ENCODE measurements around the gene NFATC2. TPM values are rescaled to one million over a fixed set of nuclear protein-coding genes. Genes with fewer than 3 reads are reported as not detected.

Gene NFATC2
- polyA plus RNA-seq, 1 donor from 2014 or later = not detected

- no peak for TF ChIP-seq MXI1 (conservative IDR thresholded peaks at IDR 0.05; ENCODE audit: poor library complexity, severe bottlenecking)
- TF ChIP-seq, protein P1, sequence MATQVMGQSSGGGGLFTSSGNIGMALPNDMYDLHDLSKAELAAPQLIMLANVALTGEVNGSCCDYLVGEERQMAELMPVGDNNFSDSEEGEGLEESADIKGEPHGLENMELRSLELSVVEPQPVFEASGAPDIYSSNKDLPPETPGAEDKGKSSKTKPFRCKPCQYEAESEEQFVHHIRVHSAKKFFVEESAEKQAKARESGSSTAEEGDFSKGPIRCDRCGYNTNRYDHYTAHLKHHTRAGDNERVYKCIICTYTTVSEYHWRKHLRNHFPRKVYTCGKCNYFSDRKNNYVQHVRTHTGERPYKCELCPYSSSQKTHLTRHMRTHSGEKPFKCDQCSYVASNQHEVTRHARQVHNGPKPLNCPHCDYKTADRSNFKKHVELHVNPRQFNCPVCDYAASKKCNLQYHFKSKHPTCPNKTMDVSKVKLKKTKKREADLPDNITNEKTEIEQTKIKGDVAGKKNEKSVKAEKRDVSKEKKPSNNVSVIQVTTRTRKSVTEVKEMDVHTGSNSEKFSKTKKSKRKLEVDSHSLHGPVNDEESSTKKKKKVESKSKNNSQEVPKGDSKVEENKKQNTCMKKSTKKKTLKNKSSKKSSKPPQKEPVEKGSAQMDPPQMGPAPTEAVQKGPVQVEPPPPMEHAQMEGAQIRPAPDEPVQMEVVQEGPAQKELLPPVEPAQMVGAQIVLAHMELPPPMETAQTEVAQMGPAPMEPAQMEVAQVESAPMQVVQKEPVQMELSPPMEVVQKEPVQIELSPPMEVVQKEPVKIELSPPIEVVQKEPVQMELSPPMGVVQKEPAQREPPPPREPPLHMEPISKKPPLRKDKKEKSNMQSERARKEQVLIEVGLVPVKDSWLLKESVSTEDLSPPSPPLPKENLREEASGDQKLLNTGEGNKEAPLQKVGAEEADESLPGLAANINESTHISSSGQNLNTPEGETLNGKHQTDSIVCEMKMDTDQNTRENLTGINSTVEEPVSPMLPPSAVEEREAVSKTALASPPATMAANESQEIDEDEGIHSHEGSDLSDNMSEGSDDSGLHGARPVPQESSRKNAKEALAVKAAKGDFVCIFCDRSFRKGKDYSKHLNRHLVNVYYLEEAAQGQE (IDR thresholded peaks at IDR 0.05; ENCODE audit: borderline replicate concordance) = no peak
- TF ChIP-seq, protein P2, sequence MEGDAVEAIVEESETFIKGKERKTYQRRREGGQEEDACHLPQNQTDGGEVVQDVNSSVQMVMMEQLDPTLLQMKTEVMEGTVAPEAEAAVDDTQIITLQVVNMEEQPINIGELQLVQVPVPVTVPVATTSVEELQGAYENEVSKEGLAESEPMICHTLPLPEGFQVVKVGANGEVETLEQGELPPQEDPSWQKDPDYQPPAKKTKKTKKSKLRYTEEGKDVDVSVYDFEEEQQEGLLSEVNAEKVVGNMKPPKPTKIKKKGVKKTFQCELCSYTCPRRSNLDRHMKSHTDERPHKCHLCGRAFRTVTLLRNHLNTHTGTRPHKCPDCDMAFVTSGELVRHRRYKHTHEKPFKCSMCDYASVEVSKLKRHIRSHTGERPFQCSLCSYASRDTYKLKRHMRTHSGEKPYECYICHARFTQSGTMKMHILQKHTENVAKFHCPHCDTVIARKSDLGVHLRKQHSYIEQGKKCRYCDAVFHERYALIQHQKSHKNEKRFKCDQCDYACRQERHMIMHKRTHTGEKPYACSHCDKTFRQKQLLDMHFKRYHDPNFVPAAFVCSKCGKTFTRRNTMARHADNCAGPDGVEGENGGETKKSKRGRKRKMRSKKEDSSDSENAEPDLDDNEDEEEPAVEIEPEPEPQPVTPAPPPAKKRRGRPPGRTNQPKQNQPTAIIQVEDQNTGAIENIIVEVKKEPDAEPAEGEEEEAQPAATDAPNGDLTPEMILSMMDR (IDR thresholded peaks at IDR 0.05; ENCODE audit: poor library complexity, severe bottlenecking) = no peak
- TF ChIP-seq RAD21 (conservative IDR thresholded peaks at IDR 0.05) = no peak
- TF ChIP-seq SMC3 (conservative IDR thresholded peaks at IDR 0.05; ENCODE audit: poor library complexity) = no peak
- TF ChIP-seq POLR2AphosphoS5 (IDR thresholded peaks at IDR 0.05) = no peak
- TF ChIP-seq TAF1 (IDR thresholded peaks at IDR 0.05; ENCODE audit: low read depth) = no peak
- TF ChIP-seq EP300 (conservative IDR thresholded peaks at IDR 0.05; ENCODE audit: poor library complexity, severe bottlenecking) = no peak
- TF ChIP-seq EZH2 (IDR thresholded peaks at IDR 0.05; ENCODE audit: borderline replicate concordance, insufficient read depth, low read length, poor library complexity, severe bottlenecking) = no peak
- H3K36me3 ChIP-seq (ENCODE audit: insufficient read depth, low read length) = no peaks in the 10 kb centered on the region
- H3K9me2 ChIP-seq (ENCODE audit: insufficient read depth, low read length) = no peaks in the 10 kb centered on the region
- H3K4me2 ChIP-seq (ENCODE audit: low read length) = no peak overlapping the region
- H3K27ac ChIP-seq (ENCODE audit: low read length) = no peak overlapping the region
- no peak overlapping the region for H3K9ac ChIP-seq (ENCODE audit: low read length)
- no peaks in the 10 kb centered on the region for H3K9me3 ChIP-seq (ENCODE audit: low read length)
- H3F3A ChIP-seq (ENCODE audit: insufficient read depth, low read length, poor library complexity, severe bottlenecking) = no peaks in the 10 kb centered on the region
- H3K79me2 ChIP-seq (replicated peaks; ENCODE audit: insufficient read depth, low read length) = no peaks in the 10 kb centered on the region
- H3K4me3 ChIP-seq (ENCODE audit: low read length) = no peak overlapping the region
- no peaks in the 10 kb centered on the region for H4K20me1 ChIP-seq (ENCODE audit: insufficient read depth)
- H2AFZ ChIP-seq (ENCODE audit: low read depth, low read length) = no peak overlapping the region
- peaks cover 4% of the 10 kb centered on the region for H3K27me3 ChIP-seq (ENCODE audit: insufficient read depth, low read depth, low read length)
Observed at GRCh38 chr20:51554538-51555165, 12.1 kb upstream of the NFATC2 start.

DNA sequence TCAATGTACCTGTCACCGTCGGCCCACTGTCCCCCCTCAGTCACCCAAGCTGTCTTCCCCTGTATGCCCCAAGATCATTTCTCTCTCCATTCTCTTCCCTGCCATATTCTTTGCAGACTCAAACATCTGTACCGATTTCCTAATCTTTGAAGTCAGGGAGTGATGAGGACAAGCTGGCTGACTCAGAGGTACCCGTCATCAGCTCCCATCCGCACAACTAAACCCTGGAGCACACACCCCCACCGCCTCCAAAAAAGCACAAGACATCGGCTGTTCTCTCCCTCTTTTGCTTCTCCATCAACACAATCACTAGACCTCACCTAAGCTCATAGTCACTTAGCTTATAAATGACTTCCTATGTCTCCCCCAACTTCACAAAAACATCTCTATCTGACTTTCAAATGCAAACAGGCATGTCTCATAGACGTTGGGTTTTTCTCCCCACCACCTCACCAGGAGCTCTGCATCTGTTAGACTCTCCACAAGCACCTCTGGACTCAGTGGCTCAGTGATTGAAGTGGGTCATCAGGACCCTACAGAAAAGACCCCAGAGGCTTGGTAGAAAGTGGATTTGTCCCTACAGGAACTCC lies 11.5 kb upstream of the NFATC2 start:
- H3K4me2 ChIP-seq (ENCODE audit: low read length) = no peak overlapping the region

More for the DNA sequence above, 11.5 kb upstream of the NFATC2 start:
- H3K4me3 ChIP-seq (ENCODE audit: low read length) = no peak overlapping the region
- TF ChIP-seq SMC3 (conservative IDR thresholded peaks at IDR 0.05; ENCODE audit: poor library complexity) (no peak), MXI1 (conservative IDR thresholded peaks at IDR 0.05; ENCODE audit: poor library complexity, severe bottlenecking) (no peak), TAF1 (IDR thresholded peaks at IDR 0.05; ENCODE audit: low read depth) (no peak), EP300 (conservative IDR thresholded peaks at IDR 0.05; ENCODE audit: poor library complexity, severe bottlenecking) (no peak), POLR2AphosphoS5 (IDR thresholded peaks at IDR 0.05) (no peak), RAD21 (conservative IDR thresholded peaks at IDR 0.05) (no peak), EZH2 (IDR thresholded peaks at IDR 0.05; ENCODE audit: borderline replicate concordance, insufficient read depth, low read length, poor library complexity, severe bottlenecking) (no peak)
- TF ChIP-seq, protein P1 (IDR thresholded peaks at IDR 0.05; ENCODE audit: borderline replicate concordance) = no peak
- TF ChIP-seq, protein P2 (IDR thresholded peaks at IDR 0.05; ENCODE audit: poor library complexity, severe bottlenecking) = no peak
- no peaks in the 10 kb centered on the region for H4K20me1 ChIP-seq (ENCODE audit: insufficient read depth)
- no peak overlapping the region for H3K27ac ChIP-seq (ENCODE audit: low read length)
- H3K9me2 ChIP-seq (ENCODE audit: insufficient read depth, low read length) = no peaks in the 10 kb centered on the region
- no peaks in the 10 kb centered on the region for H3F3A ChIP-seq (ENCODE audit: insufficient read depth, low read length, poor library complexity, severe bottlenecking)
- H3K27me3 ChIP-seq (ENCODE audit: insufficient read depth, low read depth, low read length) = no peaks in the 10 kb centered on the region
- H3K9me3 ChIP-seq (ENCODE audit: low read length) = no peaks in the 10 kb centered on the region
- H2AFZ ChIP-seq (ENCODE audit: low read depth, low read length) = no peak overlapping the region
- no peaks in the 10 kb centered on the region for H3K79me2 ChIP-seq (replicated peaks; ENCODE audit: insufficient read depth, low read length)
- H3K9ac ChIP-seq (ENCODE audit: low read length) = no peak overlapping the region
- no peaks in the 10 kb centered on the region for H3K36me3 ChIP-seq (ENCODE audit: insufficient read depth, low read length)
